ENCODE measurements around the gene PDE4B.
"Not testable (repeated sequence)": the region's sequence is repeated elsewhere in the genome, so short reads cannot be mapped to it uniquely, and the experiment has no call there.

The PDE4B gene

GRCh38 chr1:65963156-65963888, 170.6 kb downstream of the PDE4B start:
- H3K27me3 ChIP-seq (ENCODE audit: control insufficient read depth, insufficient read depth, low read length) = no peaks in the 10 kb centered on the region
- H3K4me1 ChIP-seq (ENCODE audit: control insufficient read depth, insufficient read depth, low read length) = no peaks in the 10 kb centered on the region
- H3K27ac ChIP-seq (ENCODE audit: low read length) = no peak overlapping the region
- H3K36me3 ChIP-seq (ENCODE audit: control insufficient read depth, insufficient read depth, low read length) = no peaks in the 10 kb centered on the region
- no peak overlapping the region for H3K4me3 ChIP-seq (ENCODE audit: low read length)
- no peak for DNase-seq (ENCODE audit: low read depth, low spot score)
- WGBS (ENCODE audit: insufficient coverage, insufficient read length) = no CpG with 5 or more reads among the region's 6 CpGs
- H3K9me3 ChIP-seq (ENCODE audit: control insufficient read depth, insufficient read depth, low read length) = no peaks in the 10 kb centered on the region

- no peak overlapping the region for H3K27ac ChIP-seq (ENCODE audit: low read length)
- H3K4me3 ChIP-seq (ENCODE audit: low read length) = no peak overlapping the region
- H3K27me3 ChIP-seq (ENCODE audit: control insufficient read depth, insufficient read depth, low read length) = no peaks in the 10 kb centered on the region
- no peaks in the 10 kb centered on the region for H3K9me3 ChIP-seq (ENCODE audit: control insufficient read depth, insufficient read depth, low read length)
- no peak for DNase-seq (ENCODE audit: low read depth, low spot score)
- H3K4me1 ChIP-seq (ENCODE audit: control insufficient read depth, insufficient read depth, low read length) = no peaks in the 10 kb centered on the region
- WGBS (ENCODE audit: insufficient coverage, insufficient read length) = no CpG with 5 or more reads among the region's 2 CpGs
- no peaks in the 10 kb centered on the region for H3K36me3 ChIP-seq (ENCODE audit: control insufficient read depth, insufficient read depth, low read length)
Measured at GRCh38 chr1:65964123-65964522, 171.4 kb downstream of the PDE4B start.

- no peak overlapping the region for H3K4me3 ChIP-seq (ENCODE audit: low read length)
- H3K27me3 ChIP-seq (ENCODE audit: control insufficient read depth, insufficient read depth, low read length) = no peaks in the 10 kb centered on the region
- no peak overlapping the region for H3K27ac ChIP-seq (ENCODE audit: low read length)
- no CpG with 5 or more reads among the region's 6 CpGs for WGBS (ENCODE audit: insufficient coverage, insufficient read length)
- H3K4me1 ChIP-seq (ENCODE audit: control insufficient read depth, insufficient read depth, low read length) = no peaks in the 10 kb centered on the region
- DNase-seq (ENCODE audit: low read depth, low spot score) = no peak
- no peaks in the 10 kb centered on the region for H3K9me3 ChIP-seq (ENCODE audit: control insufficient read depth, insufficient read depth, low read length)
- no peaks in the 10 kb centered on the region for H3K36me3 ChIP-seq (ENCODE audit: control insufficient read depth, insufficient read depth, low read length)
Measured at GRCh38 chr1:65965112-65965996, 172.7 kb downstream of the PDE4B start.

GRCh38 chr1:65967492-65967891, 174.8 kb downstream of the PDE4B start:
- not testable (repeated sequence) for H3K27ac ChIP-seq (ENCODE audit: low read length); H3K27me3 ChIP-seq (ENCODE audit: control insufficient read depth, insufficient read depth, low read length); H3K9me3 ChIP-seq (ENCODE audit: control insufficient read depth, insufficient read depth, low read length); H3K4me1 ChIP-seq (ENCODE audit: control insufficient read depth, insufficient read depth, low read length); H3K4me3 ChIP-seq (ENCODE audit: low read length); DNase-seq (ENCODE audit: low read depth, low spot score); H3K36me3 ChIP-seq (ENCODE audit: control insufficient read depth, insufficient read depth, low read length)
- WGBS (ENCODE audit: insufficient coverage, insufficient read length) = no CpG with 5 or more reads among the region's 4 CpGs

- H3K9me3 ChIP-seq (ENCODE audit: control insufficient read depth, insufficient read depth, low read length) = no peaks in the 10 kb centered on the region
- no peak overlapping the region for H3K4me3 ChIP-seq (ENCODE audit: low read length)
- no peak for DNase-seq (ENCODE audit: low read depth, low spot score)
- no peaks in the 10 kb centered on the region for H3K4me1 ChIP-seq (ENCODE audit: control insufficient read depth, insufficient read depth, low read length)
- no peaks in the 10 kb centered on the region for H3K27me3 ChIP-seq (ENCODE audit: control insufficient read depth, insufficient read depth, low read length)
- no CpG with 5 or more reads among the region's 2 CpGs for WGBS (ENCODE audit: insufficient coverage, insufficient read length)
- H3K36me3 ChIP-seq (ENCODE audit: control insufficient read depth, insufficient read depth, low read length) = no peaks in the 10 kb centered on the region
- no peak overlapping the region for H3K27ac ChIP-seq (ENCODE audit: low read length)
Measured at GRCh38 chr1:65971547-65971946, 178.9 kb downstream of the PDE4B start.

- Histone ChIP-seq H3K36me3 (ENCODE audit: control insufficient read depth, insufficient read depth, low read length) (no peaks in the 10 kb centered on the region), H3K27ac (ENCODE audit: low read length) (no peak overlapping the region), H3K9me3 (ENCODE audit: control insufficient read depth, insufficient read depth, low read length) (no peaks in the 10 kb centered on the region), H3K27me3 (ENCODE audit: control insufficient read depth, insufficient read depth, low read length) (no peaks in the 10 kb centered on the region), H3K4me3 (ENCODE audit: low read length) (no peak overlapping the region), H3K4me1 (ENCODE audit: control insufficient read depth, insufficient read depth, low read length) (no peaks in the 10 kb centered on the region)
- no CpG with 5 or more reads among the region's 1 CpG for WGBS (ENCODE audit: insufficient coverage, insufficient read length)
- no peak for DNase-seq (ENCODE audit: low read depth, low spot score)
Measured at GRCh38 chr1:65975708-65976107, 183.0 kb downstream of the PDE4B start.

- no peaks in the 10 kb centered on the region for H3K27me3 ChIP-seq (ENCODE audit: control insufficient read depth, insufficient read depth, low read length)
- no peak overlapping the region for H3K27ac ChIP-seq (ENCODE audit: low read length)
- H3K4me1 ChIP-seq (ENCODE audit: control insufficient read depth, insufficient read depth, low read length) = no peaks in the 10 kb centered on the region
- no peak overlapping the region for H3K4me3 ChIP-seq (ENCODE audit: low read length)
- DNase-seq (ENCODE audit: low read depth, low spot score) = no peak
- H3K36me3 ChIP-seq (ENCODE audit: control insufficient read depth, insufficient read depth, low read length) = no peaks in the 10 kb centered on the region
- WGBS (ENCODE audit: insufficient coverage, insufficient read length) = no CpG with 5 or more reads among the region's 7 CpGs
- no peaks in the 10 kb centered on the region for H3K9me3 ChIP-seq (ENCODE audit: control insufficient read depth, insufficient read depth, low read length)
Measured at GRCh38 chr1:65979136-65980044, 186.7 kb downstream of the PDE4B start.

- DNase-seq (ENCODE audit: low read depth, low spot score) = no peak
- H3K36me3 ChIP-seq (ENCODE audit: control insufficient read depth, insufficient read depth, low read length) = no peaks in the 10 kb centered on the region
- H3K4me1 ChIP-seq (ENCODE audit: control insufficient read depth, insufficient read depth, low read length) = no peaks in the 10 kb centered on the region
- WGBS (ENCODE audit: insufficient coverage, insufficient read length) = no CpG with 5 or more reads among the region's 2 CpGs
- H3K9me3 ChIP-seq (ENCODE audit: control insufficient read depth, insufficient read depth, low read length) = no peaks in the 10 kb centered on the region
- no peak overlapping the region for H3K4me3 ChIP-seq (ENCODE audit: low read length)
- H3K27ac ChIP-seq (ENCODE audit: low read length) = no peak overlapping the region
- no peaks in the 10 kb centered on the region for H3K27me3 ChIP-seq (ENCODE audit: control insufficient read depth, insufficient read depth, low read length)
Measured at GRCh38 chr1:65980237-65980636, 187.5 kb downstream of the PDE4B start.

GRCh38 chr1:65983500-65983899, 190.8 kb downstream of the PDE4B start:
- Histone ChIP-seq H3K4me3 (ENCODE audit: low read length) (no peak overlapping the region), H3K27me3 (ENCODE audit: control insufficient read depth, insufficient read depth, low read length) (no peaks in the 10 kb centered on the region), H3K27ac (ENCODE audit: low read length) (no peak overlapping the region), H3K9me3 (ENCODE audit: control insufficient read depth, insufficient read depth, low read length) (no peaks in the 10 kb centered on the region), H3K36me3 (ENCODE audit: control insufficient read depth, insufficient read depth, low read length) (no peaks in the 10 kb centered on the region), H3K4me1 (ENCODE audit: control insufficient read depth, insufficient read depth, low read length) (no peaks in the 10 kb centered on the region)
- WGBS (ENCODE audit: insufficient coverage, insufficient read length) = 100% methylated on average over 1 of the region's 5 CpGs
- no peak for DNase-seq (ENCODE audit: low read depth, low spot score)

GRCh38 chr1:65985393-65986066, 192.8 kb downstream of the PDE4B start:
- Histone ChIP-seq H3K36me3 (ENCODE audit: control insufficient read depth, insufficient read depth, low read length) (no peaks in the 10 kb centered on the region), H3K4me1 (ENCODE audit: control insufficient read depth, insufficient read depth, low read length) (no peaks in the 10 kb centered on the region), H3K4me3 (ENCODE audit: low read length) (no peak overlapping the region), H3K27ac (ENCODE audit: low read length) (no peak overlapping the region), H3K27me3 (ENCODE audit: control insufficient read depth, insufficient read depth, low read length) (no peaks in the 10 kb centered on the region), H3K9me3 (ENCODE audit: control insufficient read depth, insufficient read depth, low read length) (no peaks in the 10 kb centered on the region)
- no CpG with 5 or more reads among the region's 1 CpG for WGBS (ENCODE audit: insufficient coverage, insufficient read length)
- DNase-seq (ENCODE audit: low read depth, low spot score) = no peak
